HG02943 (cell line): ENCODE results near the gene PRKAR1B.
"Not testable (repeated sequence)": the region's sequence is repeated elsewhere in the genome, so short reads cannot be mapped to it uniquely, and the experiment has no call there.

Experiments used
- ATAC-seq: cut with Tn5 transposase; IDR thresholded peaks from one replicate; pipeline ENCODE4 v1.9.1; 2021; ENCODE audit warnings: mild to moderate bottlenecking, low read depth, moderate library complexity; ENCODE audit not compliant: unreplicated experiment

The PRKAR1B gene

GRCh38 chr7:672891-673290 is 54.2 kb downstream of the PRKAR1B start:
- no peak for ATAC-seq

GRCh38 chr7:671415-672042 is 55.6 kb downstream of the PRKAR1B start:
- ATAC-seq: no peak

DNA sequence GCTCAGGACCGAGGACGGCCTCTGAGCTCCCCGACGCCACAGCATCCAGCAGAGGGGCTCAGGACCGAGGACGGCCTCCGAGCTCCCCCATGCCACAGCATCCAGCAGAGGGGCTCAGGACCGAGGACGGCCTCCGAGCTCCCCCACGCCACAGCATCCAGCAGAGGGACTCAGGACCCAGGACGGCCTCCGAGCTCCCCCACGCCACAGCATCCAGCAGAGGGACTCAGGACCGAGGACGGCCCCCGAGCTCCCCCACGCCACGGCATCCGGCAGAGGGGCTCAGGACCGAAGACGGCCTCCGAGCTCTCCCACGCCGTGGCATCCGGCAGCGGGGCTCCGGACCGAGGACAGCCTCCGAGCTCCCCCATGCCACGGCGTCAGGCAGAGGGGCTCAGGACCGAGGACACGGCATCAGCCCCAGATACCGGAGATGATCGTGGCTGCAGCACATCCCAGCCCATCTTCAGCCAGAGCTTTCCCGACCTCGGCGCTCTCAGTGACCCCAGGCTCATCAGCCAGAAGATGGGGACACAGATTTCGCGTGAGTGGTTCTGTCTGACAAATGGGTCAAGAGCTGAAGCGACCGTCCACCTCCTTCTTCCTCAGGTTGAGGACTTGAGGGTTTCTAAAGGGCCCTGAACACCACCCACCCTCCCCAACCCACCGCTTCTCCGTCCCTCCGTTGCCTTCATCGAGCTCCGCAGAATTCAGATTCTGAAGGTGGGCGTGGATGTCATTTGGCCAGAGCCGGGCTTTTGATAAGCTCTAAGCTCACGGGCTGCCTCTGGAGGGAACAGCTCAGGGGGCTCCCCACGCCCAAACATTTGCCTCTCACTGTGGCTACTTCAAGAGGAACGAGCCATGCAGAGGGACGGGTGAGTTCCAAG is 56.3 kb downstream of the PRKAR1B start:
- no peak for ATAC-seq

DNA sequence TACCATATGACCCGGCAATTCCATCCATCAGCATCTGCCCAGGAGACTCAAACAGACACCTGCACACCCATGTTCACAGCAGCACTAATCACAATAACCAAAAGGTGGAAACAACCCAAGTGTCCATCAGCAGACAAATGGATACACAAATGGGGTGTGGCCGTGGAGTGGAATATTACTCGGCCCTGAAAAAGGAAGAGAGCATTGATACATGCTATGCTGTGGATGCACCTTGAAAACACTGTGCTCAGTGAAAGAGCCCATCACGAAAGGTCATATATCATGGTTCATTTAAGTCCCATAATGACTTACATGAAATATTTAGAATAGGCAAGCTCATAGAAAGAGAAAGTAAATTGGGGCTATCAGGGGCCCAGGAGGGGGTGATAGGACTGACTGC is 58.1 kb downstream of the PRKAR1B start:
- ATAC-seq: no peak

GRCh38 chr7:668139-668931 is 58.7 kb downstream of the PRKAR1B start:
- ATAC-seq: no peak

DNA sequence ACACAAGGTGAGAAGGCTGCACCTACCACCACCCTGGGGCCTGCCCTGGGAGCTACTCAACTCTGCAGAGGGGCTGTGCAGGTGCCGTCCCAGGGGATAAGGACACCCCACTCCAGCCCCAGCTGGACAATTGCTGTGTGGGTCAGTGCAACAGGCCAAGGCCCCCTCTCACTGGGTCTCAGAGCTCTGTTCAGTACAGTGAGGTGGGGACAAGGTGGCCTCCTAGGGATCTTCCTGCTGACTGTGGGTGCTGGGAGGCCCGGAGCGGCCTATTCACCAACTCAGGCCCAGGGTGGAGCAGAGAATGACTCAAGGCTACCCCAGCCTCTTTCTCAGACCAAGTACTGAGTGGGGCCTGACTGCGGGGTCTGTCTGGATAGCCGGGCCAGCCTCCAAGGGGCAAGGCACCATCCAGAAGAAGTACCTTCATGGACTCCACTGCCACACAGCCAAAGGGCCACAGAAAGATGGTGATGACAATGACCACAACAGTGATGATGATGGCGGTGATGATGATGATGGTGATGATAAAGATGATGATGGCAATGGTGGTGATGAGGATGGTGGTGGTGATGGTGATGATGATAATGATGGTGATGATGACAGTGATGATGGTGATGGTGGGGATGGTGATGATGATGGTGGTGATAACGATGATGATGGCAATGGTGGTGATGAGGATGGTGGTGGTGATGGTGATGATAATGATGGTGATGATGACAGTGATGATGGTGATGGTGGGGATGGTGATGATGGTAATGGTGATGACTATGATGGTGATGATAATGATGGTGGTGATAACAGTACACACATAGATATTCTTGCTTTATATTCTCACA is 60.4 kb downstream of the PRKAR1B start:
- no peak for ATAC-seq

- ATAC-seq: no peak
Measured at GRCh38 chr7:665736-666453, 61.2 kb downstream of the PRKAR1B start.

- no peak for ATAC-seq
Measured at GRCh38 chr7:664997-665735, 61.9 kb downstream of the PRKAR1B start.

DNA sequence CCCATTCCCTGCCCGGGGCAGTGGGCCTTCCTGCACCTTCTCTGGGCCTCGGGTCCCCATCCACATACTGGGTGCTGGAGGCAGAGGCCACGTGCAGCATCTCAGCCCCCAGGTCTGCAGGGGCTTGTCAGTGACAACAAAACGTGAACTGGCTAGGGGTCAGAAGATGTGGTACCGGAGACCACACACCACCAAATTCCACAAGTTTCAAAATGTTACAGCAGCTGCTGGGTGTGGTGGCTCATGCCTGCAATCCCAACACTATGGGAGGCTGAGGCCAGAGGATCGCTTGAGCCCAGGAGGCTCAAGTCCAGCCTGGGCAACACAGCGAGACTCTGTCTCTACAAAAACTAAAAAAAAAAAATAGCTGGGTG is 62.7 kb downstream of the PRKAR1B start:
- ATAC-seq: no peak

DNA sequence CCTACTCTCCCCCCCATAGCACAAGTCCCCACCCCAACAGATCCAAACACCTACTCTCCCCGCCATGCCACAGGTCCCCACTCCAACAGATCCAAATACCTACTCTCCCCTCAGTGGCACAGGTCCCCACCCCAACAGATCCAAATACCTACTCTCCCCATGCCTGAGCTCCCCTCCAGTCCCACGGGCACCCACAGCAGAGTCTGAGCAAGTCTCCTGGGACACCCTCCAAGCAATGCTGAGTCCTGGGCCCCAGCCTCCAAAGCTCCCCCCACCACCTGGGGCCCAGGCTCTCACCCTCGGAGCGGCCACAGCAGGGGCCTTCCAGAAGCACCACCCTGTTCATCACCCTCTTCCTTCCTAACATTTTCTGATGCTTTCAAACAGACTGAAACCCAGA is 64.5 kb downstream of the PRKAR1B start:
- no peak for ATAC-seq

GRCh38 chr7:659996-660395 is 67.1 kb downstream of the PRKAR1B start:
- no peak for ATAC-seq

DNA sequence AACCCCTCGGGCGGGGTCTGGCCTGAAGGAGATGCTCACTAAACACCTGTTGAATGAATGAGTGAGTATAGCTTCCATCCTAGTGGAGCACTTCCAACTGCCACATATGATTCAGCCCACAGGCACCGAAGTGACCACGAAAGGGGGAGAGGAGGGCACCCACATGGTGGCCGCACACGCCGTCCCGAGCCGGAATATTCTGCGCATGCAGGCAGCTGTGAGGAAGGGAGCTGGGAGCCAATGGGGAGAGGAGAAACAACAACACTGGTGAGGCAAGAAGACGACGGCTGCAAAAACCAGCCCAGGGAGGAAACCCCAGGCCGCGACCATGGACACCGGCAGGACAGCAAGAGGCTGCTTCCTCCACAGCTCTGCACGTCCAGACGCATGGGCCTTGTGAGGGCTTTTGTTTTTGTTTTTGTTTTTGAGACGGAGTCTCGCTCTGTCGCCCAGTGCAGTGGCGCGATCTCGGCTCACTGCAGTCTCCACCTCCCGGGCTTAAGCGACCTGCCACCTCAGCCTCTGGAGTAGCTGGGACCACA is 67.7 kb downstream of the PRKAR1B start:
- no peak for ATAC-seq

DNA sequence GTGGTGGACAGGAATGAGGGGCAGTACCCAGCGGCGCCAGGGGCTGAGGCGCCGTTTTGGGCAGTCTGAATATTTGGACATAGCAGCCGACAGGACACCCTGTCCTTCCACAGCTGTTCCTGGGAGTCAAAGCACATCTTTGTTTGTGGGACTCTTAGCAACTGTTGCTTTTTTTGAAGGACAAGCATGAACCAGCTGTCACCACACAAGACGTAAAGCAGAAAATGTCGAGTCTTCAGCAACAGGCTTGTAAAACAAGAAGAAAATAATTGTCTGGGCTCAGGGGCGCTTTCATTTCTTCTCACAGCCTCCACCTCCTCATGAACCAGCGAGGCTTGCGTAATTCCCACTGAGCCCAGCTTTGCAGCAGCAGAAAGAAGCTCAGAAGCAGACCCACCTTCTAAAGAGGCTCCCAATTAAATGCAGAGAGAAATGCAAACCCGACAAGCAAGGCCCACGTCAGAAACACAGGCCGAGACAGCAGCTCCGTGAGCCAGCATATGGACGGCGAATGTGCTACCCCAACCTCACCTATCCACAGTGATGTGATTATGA is 69.4 kb downstream of the PRKAR1B start:
- no peak for ATAC-seq

- ATAC-seq: not testable (repeated sequence)
Measured at GRCh38 chr7:657010-657409, 70.1 kb downstream of the PRKAR1B start.

DNA sequence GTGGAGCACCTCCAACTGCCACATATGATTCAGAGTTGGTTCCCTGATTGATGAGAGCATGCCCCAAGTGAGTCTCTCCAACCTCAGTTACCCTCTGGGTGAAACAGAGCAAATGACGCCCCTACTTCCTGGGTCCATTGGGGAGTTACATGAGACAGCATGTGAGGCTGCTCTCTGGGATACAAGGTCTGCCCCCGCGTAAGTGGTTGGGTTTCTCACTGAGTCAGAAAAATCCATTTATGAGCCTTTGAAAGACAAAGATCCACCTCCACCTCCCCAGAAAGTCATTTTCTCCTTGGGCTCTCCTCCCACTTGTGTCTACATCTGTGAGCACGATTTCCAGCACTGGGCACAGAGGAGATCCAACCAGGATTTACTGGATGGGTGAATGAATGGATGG is 71.3 kb downstream of the PRKAR1B start:
- ATAC-seq: no peak

GRCh38 chr7:653829-654764 is 73.0 kb downstream of the PRKAR1B start:
- ATAC-seq: no peak

DNA sequence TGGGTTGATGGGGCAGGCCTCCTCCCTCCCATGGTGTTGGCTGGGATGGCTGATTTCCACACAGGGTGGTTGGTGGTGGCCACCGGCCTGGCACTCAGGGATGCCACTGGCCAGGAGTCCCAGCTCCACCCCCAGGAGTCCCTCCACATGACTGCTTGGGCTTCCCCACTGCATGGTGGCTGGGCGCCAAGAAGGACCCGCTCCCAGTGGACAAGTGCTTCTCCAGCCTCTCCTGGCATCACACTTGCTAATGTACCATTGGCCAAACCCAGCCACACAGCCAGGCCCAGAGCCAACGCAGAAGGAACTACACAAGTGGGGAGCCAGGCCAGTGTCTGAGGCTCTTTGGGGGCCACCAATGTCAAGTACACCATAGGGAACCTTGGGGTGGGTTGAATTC is 74.2 kb downstream of the PRKAR1B start:
- ATAC-seq: no peak
